A204.1 (cell line): Measurements from ENCODE around the gene ZPLD1.

Experiments used
- FAIRE-seq: peaks from 2 replicates; lab custom pipeline; 2012; peaks lifted over from hg19 to GRCh38; lab: Jason Lieb, UNC

ZPLD1 gene

DNA sequence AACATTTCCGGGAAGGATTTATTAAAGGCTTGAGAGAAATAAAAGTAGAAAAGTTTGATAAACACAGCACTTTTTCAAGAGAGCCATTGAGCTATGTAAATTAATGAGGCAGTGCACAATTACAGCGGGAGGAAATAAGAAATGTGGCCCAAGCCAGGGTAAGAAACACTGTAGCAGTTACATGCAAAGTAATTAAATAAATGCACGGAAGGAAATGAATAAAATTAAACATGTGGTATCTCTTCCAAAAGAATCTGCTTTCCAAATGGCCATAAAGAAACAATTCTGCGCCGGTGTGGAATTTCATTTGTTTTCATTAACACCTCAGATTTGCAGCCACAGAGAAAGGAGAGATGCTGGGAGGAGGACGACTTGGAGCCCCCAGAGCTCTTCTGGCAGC is 35.3 kb downstream of the ZPLD1 start:
- FAIRE-seq, result no peak

- FAIRE-seq, result no peak
Observed at GRCh38 chr3:102471001-102471400, 36.2 kb downstream of the ZPLD1 start.

DNA sequence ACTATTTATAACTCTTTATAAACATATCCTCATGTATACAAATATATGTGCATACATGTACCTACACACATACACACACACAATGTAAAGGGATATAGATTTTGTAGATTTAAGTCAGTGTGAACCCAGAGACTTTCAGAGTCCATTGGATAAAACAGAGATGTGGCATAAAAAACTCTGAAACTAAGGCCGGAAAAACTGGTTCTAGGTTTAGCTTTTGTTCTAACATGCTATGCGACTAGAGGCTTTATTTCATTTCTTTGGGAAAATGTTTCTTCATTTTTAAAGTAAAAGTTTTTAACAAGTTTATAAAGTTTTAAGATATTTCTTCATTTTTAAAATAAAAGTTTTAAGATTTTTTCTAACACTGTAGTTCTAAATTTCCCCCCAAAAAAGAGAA is 36.7 kb downstream of the ZPLD1 start:
- no peak for FAIRE-seq

DNA sequence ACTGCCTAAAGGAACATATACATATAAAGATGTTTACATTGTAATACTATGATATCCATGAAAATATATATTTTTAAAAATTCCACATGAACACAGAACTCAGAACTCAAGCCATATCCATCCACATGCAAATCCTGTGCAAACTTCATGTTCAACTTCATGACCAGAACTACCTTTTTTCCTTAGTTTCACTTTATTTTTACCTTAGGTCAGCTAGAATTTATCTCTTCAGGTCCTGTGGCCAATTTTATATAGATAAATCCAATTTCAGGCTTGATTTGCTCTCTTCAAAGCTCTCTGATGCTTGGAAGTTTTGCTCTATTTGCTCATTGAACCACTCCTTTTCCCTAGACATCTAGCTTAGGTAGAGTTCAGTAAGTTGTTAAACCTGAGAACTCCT is 38.8 kb downstream of the ZPLD1 start:
- FAIRE-seq, result no peak

- no peak for FAIRE-seq
Observed at GRCh38 chr3:102474207-102474606, 39.4 kb downstream of the ZPLD1 start.

DNA sequence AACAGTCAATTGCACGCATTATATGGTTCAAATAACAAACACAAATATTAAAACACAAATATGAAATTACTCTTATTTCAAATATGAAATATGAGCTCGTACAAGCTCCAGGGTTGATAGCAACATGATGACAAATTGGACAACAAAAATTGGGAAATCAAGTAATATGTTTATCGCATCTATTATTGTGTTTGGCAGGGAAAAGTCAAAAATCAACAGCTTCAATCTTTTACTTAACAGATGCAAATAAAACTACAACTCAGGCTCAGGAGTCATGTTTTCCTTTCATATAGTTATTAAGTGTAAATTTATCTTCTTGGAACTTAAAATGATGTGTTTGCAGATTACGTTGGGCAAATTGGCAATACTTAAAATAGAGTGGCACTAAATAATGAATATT is 41.4 kb downstream of the ZPLD1 start:
- no peak for FAIRE-seq

DNA sequence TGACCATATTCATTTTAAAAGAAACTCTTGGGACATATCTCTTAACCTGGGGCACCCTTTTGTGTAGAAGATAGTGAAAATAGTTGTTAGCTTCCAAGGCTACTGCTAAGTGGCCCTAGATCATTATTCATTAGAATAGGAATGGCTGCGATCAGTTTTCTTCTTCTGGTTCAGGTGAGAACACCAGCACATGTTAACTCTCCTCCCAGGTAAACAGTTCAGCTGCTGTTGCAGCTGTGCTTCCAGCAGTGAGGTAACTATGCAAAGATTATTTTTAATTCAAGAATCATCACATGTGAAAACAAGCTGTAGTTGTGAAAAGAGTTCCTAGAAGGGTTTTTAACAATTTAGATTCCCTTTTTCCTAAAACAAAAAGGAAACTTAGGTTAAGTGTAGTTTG is 43.3 kb downstream of the ZPLD1 start:
- no peak for FAIRE-seq

DNA sequence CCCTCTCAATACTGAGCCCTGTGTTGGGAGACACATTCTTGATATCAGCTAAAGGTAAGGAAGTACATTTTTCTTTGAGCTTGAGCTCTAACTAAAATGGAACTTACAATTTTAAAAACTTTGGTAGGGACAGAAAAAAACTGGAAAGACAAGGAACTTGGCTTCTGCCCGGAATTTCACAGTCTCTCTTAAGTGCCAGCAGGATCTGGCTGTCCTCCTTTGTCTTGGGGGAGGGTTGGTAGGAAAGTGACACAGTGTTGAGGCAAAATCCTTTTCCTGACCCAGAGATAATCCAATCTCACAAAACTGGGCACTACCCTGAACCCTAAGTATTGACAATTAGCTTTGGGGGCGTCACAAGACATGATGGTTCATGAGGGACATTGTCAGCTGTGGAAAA is 45.3 kb downstream of the ZPLD1 start:
- FAIRE-seq, result no peak

GRCh38 chr3:102481050-102481449 is 46.2 kb downstream of the ZPLD1 start:
- no peak for FAIRE-seq

DNA sequence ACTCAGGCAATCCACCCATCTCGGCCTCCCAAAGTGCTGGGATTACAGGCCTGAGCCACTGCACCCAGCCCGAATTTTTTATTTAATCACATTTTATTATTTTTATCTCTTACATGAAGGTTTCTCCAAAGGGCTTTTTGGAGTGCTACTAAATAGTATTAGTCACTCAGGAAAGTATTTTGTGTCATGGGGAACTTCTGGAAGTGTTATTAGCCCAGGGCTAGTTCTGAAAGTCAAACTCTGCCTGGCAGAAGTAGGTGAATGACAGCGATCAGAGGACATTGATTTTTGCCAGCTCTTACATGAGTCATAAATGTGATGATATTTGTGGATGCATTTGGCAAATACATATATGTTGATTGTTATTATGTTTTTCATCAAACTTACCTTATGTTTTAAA is 48.7 kb downstream of the ZPLD1 start:
- no peak for FAIRE-seq

DNA sequence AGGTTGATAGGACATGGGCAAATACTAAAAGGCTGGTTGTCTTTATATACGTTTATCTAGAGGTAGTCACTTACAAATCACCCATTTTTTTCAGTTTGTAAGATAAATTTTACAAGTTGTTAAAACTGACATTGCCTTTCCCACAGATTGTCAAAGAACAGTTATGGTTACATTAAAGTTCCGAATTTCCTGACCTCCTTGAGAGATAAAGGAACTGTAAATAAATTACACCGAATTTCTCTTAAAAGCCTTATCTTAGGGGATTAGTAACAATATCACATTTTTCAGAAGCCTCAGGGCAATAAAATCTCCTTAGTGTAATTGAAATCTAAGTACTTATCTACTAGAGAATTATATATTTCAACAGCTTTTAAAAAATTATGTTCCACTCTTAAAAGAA is 49.5 kb downstream of the ZPLD1 start:
- no peak for FAIRE-seq

DNA sequence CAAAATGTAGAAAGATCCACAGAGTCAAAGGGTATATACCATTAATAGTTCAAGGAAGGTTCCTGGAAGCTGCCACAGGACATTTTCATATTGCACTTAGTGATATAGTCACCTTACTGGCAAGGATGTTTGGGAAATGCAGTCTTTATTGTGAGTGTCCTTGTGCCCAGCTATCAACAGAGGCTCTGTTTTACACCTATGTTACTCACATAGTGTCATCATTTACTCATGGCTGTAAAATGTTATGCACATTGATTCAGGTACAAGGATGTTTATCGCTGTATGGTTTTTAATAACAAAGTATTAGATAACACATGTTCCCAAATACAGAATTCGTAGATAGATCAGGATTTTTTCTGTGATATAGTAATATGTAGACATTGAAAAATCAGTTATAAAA is 50.9 kb downstream of the ZPLD1 start:
- no peak for FAIRE-seq

GRCh38 chr3:102488331-102488730 is 53.5 kb downstream of the ZPLD1 start:
- no peak for FAIRE-seq

DNA sequence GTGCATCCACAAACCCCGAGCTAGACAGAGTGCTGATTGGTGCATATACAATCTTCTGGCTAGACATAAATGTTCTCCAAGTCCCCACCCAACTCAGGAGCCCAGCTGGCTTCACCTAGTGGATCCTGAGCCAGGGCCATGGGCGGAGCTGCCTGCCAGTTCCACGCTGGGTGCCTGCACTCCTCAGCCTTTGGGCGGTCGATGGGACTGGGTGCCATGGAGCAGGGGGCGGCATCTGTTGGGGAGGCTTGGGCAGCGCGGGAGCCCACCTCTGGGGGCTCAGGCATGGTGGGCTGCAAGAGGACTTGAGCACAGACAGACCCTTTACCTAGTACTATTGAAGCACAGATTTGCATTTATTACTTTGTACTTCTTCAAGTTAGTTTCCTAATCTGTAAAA is 57.5 kb downstream of the ZPLD1 start:
- no peak for FAIRE-seq

DNA sequence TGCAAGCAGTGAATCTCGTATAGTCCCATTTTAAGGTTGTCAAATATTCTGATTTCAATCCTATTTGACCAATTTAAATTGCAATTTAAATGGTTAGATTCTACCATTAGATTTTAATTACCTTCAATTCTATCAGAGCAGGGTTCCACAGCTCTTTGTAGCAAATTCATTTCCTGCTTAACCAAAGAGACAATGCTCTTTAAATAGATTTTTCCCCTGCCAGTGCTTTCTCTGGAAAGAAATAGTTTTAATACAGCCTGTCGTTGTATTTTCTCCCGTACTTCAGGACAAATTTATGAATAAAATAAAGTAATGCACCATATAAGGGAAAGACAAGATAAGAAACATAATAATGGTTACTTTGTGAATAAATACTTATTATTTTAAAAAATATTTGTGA is 62.8 kb downstream of the ZPLD1 start:
- FAIRE-seq, result no peak

DNA sequence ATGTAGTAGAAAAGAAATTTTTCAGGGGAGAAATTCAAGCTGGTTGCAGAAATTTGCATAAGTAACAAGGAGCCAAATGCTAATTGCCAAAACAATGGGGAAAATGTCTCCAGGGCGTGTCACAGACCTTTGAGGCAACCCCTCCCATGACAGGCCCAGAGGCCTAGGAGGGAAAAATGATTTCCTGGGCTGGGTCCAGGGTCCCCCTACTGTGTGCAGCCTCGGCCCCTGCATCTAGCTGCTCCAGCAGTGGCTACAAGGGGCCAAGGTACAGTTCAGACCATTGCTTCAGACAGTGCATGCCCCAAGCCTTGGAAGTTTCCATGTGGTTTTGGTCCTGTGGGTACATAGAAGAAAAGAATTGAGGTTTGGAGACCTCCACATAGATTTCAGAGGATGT is 70.7 kb downstream of the ZPLD1 start:
- no peak for FAIRE-seq

- FAIRE-seq, result no peak
Observed at GRCh38 chr3:102510663-102511062, 75.8 kb downstream of the ZPLD1 start.

DNA sequence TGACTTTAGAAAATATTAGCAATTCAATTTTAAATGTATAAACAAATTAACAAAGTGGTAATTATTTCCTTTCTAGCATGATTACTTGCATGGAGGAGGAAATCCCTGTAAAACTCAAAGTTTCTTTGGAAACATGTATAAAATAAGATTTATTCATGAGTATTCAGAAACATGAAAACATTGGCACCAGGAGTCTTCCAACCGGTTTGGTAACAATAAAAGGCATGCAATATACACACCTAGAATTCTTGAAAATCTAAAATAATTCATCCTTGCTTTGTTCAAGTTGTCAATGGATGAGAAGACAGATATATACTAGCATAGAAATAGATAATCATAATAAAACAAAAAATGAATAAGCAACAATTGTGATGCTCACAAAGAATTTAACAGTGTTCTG is 76.4 kb downstream of the ZPLD1 start:
- FAIRE-seq, result no peak

- FAIRE-seq, result no peak
Observed at GRCh38 chr3:102511639-102512038, 76.8 kb downstream of the ZPLD1 start.

GRCh38 chr3:102512734-102513504 is 78.1 kb downstream of the ZPLD1 start:
- FAIRE-seq, result no peak

DNA sequence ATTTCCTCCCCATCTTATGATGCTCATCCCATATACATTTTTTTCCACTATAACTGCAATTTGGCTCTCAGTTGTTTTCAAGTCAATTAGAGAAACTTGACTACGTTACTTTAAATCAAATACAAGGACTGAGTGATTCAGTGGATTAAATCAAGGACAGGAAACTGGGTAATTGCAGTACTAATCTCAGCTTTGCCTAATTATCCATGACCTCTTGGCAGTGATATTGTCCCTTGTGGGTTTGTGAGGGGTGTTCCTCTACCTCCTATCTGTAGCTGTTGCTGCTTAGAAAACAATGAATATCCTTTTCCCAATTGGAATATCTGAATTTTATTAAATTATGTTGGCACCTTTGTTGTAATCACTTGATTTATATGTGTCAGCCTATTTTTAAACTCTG is 79.4 kb downstream of the ZPLD1 start:
- FAIRE-seq, result no peak

DNA sequence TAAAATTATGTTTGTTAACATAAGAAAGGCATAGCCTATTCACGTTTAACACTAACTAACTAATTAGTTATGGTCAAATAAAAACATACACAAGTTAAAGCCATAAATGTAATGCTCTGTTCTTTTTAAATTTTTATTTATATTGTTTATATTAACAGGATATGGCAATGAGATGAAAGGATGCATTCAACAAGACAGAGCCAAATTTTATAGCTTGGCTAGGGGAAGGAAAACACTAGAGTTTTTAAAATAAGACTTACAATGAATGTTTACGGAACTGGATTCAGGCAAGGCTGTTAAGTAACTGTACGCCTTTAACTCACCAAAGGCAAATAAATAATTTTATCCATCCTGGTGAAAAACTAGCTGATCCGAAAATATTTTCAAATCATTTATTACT is 86.4 kb downstream of the ZPLD1 start:
- FAIRE-seq, result no peak

DNA sequence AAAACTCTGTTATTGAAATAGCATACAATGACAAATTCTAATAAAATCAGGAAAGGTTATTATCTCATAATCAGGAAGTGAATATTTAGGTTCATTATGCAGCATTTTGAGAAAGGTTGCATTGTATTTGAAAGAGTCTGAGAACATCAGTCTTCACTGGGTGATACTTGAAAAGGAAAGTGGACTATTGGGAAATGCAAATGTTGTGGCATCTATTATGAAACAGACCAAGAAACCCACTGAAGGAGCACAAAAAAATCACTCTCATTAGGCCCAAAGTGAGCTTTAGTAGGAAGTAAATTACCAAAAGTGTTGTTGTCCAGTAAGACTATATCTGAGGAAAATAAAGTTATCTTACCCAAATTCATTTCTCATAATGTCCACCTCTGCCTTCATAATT is 90.8 kb downstream of the ZPLD1 start:
- no peak for FAIRE-seq

GRCh38 chr3:102526865-102527264 is 92.0 kb downstream of the ZPLD1 start:
- FAIRE-seq, result no peak

- no peak for FAIRE-seq
Observed at GRCh38 chr3:102528727-102529126, 93.9 kb downstream of the ZPLD1 start.
